ENCODE data around the gene KERA. TPM values are rescaled to one million over a fixed set of nuclear protein-coding genes. Genes with fewer than 3 reads are reported as not detected.

Gene KERA
- total RNA-seq, 4 donors from 2014 or later: not detected

DNA sequence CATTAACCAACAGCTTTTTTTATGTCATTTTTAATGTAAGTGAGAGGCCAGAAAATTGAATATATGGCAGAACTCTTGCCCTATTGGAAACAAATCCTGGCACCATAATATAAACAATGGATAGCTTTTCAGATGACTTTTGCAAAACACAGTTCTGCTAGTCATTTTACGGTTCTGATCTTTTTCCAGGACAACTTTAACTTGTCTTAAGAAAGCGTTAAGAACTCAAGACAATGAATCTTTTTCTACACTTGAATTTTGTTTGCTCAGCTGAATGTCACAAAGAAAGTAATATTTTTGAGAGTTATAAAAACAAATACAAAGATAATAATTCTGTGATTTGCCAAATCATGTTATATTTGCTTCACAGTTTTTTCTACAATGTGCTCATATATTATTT, 13.2 kb downstream of the KERA start:
- Histone ChIP-seq H3K9me3 (no peaks in the 10 kb centered on the region), H3K36me3 (no peaks in the 10 kb centered on the region), H3K4me3 (no peak overlapping the region), H3K4me1 (no peaks in the 10 kb centered on the region), H3K27ac (no peak overlapping the region), H3K27me3 (no peaks in the 10 kb centered on the region)
- no peak for DNase-seq
- TF ChIP-seq POLR2A (IDR thresholded peaks at IDR 0.05): no peak
- TF ChIP-seq, protein P1, sequence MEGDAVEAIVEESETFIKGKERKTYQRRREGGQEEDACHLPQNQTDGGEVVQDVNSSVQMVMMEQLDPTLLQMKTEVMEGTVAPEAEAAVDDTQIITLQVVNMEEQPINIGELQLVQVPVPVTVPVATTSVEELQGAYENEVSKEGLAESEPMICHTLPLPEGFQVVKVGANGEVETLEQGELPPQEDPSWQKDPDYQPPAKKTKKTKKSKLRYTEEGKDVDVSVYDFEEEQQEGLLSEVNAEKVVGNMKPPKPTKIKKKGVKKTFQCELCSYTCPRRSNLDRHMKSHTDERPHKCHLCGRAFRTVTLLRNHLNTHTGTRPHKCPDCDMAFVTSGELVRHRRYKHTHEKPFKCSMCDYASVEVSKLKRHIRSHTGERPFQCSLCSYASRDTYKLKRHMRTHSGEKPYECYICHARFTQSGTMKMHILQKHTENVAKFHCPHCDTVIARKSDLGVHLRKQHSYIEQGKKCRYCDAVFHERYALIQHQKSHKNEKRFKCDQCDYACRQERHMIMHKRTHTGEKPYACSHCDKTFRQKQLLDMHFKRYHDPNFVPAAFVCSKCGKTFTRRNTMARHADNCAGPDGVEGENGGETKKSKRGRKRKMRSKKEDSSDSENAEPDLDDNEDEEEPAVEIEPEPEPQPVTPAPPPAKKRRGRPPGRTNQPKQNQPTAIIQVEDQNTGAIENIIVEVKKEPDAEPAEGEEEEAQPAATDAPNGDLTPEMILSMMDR (IDR thresholded peaks at IDR 0.05): no peak

DNA sequence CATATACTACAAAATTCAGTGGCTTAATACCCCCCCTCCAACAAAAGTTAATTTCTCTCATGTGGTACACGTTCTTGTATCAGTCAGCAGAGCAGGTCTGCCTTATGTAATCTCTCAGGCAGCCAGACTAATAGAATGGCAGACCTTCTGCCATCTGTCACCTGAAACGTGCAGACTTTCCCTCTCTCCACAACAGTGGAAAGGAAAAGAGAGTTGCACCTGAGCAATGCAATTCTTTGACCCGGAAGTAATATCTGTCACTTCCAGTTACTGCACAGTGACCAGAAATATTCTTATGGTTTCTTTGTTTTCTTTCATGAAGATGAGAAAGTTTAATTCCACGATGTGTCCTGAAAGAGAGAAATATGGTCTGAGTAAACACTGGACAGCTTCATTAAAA, 14.4 kb downstream of the KERA start:
- DNase-seq: no peak
- H3K9me3 ChIP-seq: no peaks in the 10 kb centered on the region
- H3K27ac ChIP-seq: no peak overlapping the region
- H3K36me3 ChIP-seq: no peaks in the 10 kb centered on the region
- no peaks in the 10 kb centered on the region for H3K27me3 ChIP-seq
- no peak overlapping the region for H3K4me3 ChIP-seq
- no peaks in the 10 kb centered on the region for H3K4me1 ChIP-seq
- no peak for TF ChIP-seq POLR2A (IDR thresholded peaks at IDR 0.05)
- TF ChIP-seq, protein P1 (IDR thresholded peaks at IDR 0.05): no peak

DNA sequence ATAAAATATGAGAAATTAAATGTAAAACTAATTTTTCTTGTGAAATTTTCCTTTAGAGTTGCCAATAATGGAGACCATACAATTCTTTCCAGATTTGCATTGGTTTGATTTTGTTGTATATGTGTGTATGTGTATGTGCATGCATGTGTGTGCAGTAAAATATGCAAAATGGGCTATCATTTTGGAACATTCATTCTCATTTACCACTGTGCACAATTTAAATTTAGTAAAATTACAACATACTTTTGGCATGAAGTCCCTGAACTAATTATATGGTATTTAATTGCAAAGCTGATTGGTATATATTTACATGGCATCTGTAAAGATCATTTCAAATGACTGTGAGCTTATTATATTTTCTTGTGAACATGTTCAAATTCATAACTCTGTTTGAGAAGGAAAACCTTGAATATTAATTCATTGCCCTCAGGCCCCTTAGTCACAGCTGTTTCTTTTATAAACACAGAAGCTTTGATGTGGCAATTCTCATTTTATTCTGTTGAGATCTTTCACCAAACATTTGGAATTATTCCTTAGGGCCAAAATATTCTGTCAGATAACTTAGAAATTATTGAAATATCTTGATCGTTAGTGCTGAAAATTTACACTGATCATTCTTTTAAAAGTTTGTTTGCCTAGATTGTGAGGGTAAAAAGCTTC, 17.6 kb downstream of the KERA start:
- Histone ChIP-seq H3K9me3 (no peaks in the 10 kb centered on the region), H3K36me3 (no peaks in the 10 kb centered on the region), H3K4me3 (no peak overlapping the region), H3K27me3 (no peaks in the 10 kb centered on the region), H3K4me1 (no peaks in the 10 kb centered on the region), H3K27ac (no peak overlapping the region)
- no peak for DNase-seq
- no peak for TF ChIP-seq POLR2A (IDR thresholded peaks at IDR 0.05)
- TF ChIP-seq, protein P1 (IDR thresholded peaks at IDR 0.05): no peak

DNA sequence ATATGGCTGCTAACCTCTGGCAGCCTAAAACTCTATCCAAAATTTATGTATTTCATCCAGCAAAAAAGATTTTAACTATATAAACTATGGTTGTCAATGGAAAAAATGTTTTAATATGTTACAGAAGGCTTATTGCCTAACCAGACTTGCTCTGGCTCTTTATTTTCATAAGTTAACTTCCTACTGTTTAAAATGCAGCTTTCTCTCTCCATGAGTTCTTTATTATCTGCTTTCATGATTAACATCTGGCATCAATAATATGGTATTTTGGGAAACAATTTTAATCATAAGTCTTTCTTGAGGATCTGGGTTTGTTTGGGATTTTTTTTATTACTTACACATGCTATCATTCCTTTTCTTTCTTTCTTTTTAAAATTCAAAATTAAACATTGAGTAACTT, 20.5 kb downstream of the KERA start:
- H3K36me3 ChIP-seq: no peaks in the 10 kb centered on the region
- no peaks in the 10 kb centered on the region for H3K4me1 ChIP-seq
- no peak for DNase-seq
- H3K4me3 ChIP-seq: no peak overlapping the region
- no peaks in the 10 kb centered on the region for H3K9me3 ChIP-seq
- TF ChIP-seq, protein P1 (IDR thresholded peaks at IDR 0.05): no peak
- TF ChIP-seq POLR2A (IDR thresholded peaks at IDR 0.05): no peak
- no peak overlapping the region for H3K27ac ChIP-seq
- H3K27me3 ChIP-seq: no peaks in the 10 kb centered on the region

DNA sequence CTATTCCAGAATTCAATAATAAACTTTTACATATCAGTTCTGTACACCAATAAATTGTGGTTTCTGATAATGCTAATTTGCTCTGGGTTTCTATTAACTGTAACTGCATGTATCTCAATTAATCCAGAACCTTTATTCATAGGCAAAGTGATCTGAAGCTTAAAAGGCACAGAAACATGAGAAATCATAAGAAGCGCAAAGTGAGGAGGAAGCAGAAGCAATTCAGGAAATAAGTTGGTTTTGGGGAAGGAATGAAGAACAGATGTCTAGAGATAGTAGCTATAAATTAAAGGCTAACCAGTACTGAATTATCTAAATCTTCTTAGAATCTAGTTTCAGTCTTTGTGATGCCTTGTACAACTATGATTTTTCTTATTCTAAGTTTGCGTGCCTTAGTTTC, 24.6 kb downstream of the KERA start:
- TF ChIP-seq, protein P1 (IDR thresholded peaks at IDR 0.05): no peak
- TF ChIP-seq POLR2A (IDR thresholded peaks at IDR 0.05): no peak
- Histone ChIP-seq H3K27me3 (no peaks in the 10 kb centered on the region), H3K27ac (no peak overlapping the region), H3K9me3 (no peaks in the 10 kb centered on the region), H3K36me3 (no peaks in the 10 kb centered on the region), H3K4me3 (no peak overlapping the region), H3K4me1 (no peaks in the 10 kb centered on the region)
- no peak for DNase-seq
